ENCODE results near the gene HDAC9.
A peak's percentile ranks its signal among the peaks of the same experiment; 100 is the strongest.

DNA sequence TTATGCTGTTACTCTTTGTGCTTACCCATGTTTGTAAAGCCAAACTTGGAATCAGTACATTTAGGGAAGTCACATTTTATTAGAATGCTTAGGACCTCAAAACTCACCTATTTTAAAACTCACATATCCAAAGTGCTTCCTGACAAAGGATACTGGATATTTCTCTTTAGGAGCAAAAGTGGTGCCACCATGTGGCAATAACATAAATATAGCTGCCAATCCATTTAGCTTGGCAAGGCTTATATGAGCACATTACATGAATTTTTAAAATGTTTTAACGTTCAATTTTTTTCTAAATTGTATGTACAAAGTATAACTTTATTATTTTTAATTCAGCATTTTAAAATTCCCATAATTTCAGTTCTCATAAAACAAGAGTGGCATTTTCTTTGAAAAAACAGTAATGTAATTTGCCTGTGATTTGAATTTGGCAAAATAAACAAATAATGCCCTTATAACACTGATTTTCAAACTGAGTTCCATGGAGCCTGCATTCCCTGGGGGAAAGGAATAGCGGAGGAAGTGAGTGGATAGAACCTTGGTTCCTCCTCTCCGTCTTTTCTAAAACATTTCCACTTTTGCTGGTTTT lies 75.4 kb downstream of the HDAC9 start:
- no peak for TF ChIP-seq EZH2 (IDR thresholded peaks at IDR 0.05; ENCODE audit: insufficient read depth, low read length)
- TF ChIP-seq, protein P1, sequence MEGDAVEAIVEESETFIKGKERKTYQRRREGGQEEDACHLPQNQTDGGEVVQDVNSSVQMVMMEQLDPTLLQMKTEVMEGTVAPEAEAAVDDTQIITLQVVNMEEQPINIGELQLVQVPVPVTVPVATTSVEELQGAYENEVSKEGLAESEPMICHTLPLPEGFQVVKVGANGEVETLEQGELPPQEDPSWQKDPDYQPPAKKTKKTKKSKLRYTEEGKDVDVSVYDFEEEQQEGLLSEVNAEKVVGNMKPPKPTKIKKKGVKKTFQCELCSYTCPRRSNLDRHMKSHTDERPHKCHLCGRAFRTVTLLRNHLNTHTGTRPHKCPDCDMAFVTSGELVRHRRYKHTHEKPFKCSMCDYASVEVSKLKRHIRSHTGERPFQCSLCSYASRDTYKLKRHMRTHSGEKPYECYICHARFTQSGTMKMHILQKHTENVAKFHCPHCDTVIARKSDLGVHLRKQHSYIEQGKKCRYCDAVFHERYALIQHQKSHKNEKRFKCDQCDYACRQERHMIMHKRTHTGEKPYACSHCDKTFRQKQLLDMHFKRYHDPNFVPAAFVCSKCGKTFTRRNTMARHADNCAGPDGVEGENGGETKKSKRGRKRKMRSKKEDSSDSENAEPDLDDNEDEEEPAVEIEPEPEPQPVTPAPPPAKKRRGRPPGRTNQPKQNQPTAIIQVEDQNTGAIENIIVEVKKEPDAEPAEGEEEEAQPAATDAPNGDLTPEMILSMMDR (IDR thresholded peaks at IDR 0.05; ENCODE audit: insufficient read depth, low read depth, low read length), result peak; percentile 52

Measured in astrocyte (in vitro differentiated cells and primary cell).